GM12878 (cell line): ENCODE measurements around the gene ARR3. TPM values are rescaled to one million over a fixed set of nuclear protein-coding genes. Genes with fewer than 3 reads are reported as not detected.
"Not testable (repeated sequence)": the region's sequence is repeated elsewhere in the genome, so short reads cannot be mapped to it uniquely, and the experiment has no call there.

Experiments used
- ATAC-seq: fragments of 200-7000 bp; cut with Tn5 transposase; 3 replicates; pipeline ENCODE4 v1.9.1; 2020; ENCODE audit warnings: mild to moderate bottlenecking, moderate library complexity
- BruUV-seq: library from RNA; stranded (reverse); fragments of 400-500 nt; replicated peaks from 2 replicates; lab custom pipeline; 2021; lab: Mats Ljungman, UMichigan
- CTCF ChIA-PET: fragments of 300-600 bp; sonication (Branson Sonifier 250); formaldehyde crosslinking; extraction: SDS; loops from one replicate; lab custom pipeline; 2021; ENCODE audit warnings: inconsistent platforms; lab: Yijun Ruan, JAX
- POLR2A ChIA-PET: fragments of 350-600 bp; formaldehyde crosslinking; extraction: SDS; loops from one replicate; lab custom pipeline; 2021; ENCODE audit warnings: inconsistent platforms; lab: Charles Lee
- RAD21 ChIA-PET: fragments of 300-600 bp; sonication (Branson Sonifier 250); formaldehyde crosslinking; loops from one replicate; lab custom pipeline; 2023; ENCODE audit warnings: antibody characterized with exemption; ENCODE audit not compliant: unreplicated experiment; lab: Charles Lee
- SMC1A ChIA-PET: fragments of 300-600 bp; sonication (Branson Sonifier 250); formaldehyde crosslinking; loops from one replicate; lab custom pipeline; 2023; ENCODE audit not compliant: unreplicated experiment, uncharacterized antibody; lab: Charles Lee
- DNase-seq: peaks from one replicate; pipeline ENCODE4 v3.0.0-alpha.2; 2011; ENCODE audit warnings: low read depth, low spot score
- FAIRE-seq: peaks from 3 replicates; lab custom pipeline; 2011; peaks lifted over from hg19 to GRCh38; lab: Jason Lieb, UNC
- H2AFZ ChIP-seq: 2 replicates; pipeline ENCODE4 v1.6.0; 2011; ENCODE audit warnings: low read depth, low read length, control low read depth; ENCODE audit not compliant: control insufficient read depth
- H3K27ac ChIP-seq: 2 replicates; pipeline ENCODE4 v1.5.1; 2011; ENCODE audit warnings: control low read depth; ENCODE audit not compliant: control insufficient read depth, insufficient read depth
- H3K27me3 ChIP-seq, 2 experiments: replicated peaks in 1 of 2; 2 replicates each; pipeline versions ENCODE4 v1.6.0 to v1.6.1; 2011; ENCODE audit warnings: low read length in 1 of 2; ENCODE audit not compliant: control insufficient read depth in 2 of 2, insufficient read depth in 2 of 2
- H3K36me3 ChIP-seq, 2 experiments: 2 replicates each; pipeline ENCODE4 v1.5.1; 2011; ENCODE audit warnings: low read length in 1 of 2; ENCODE audit not compliant: control insufficient read depth in 2 of 2, insufficient read depth in 2 of 2
- H3K4me1 ChIP-seq: 2 replicates; pipeline ENCODE4 v1.6.1; 2011; ENCODE audit warnings: mild to moderate bottlenecking, low read length, moderate library complexity, mixed read lengths; ENCODE audit not compliant: control insufficient read depth, insufficient read depth
- H3K4me2 ChIP-seq: 2 replicates; pipeline ENCODE4 v1.6.0; 2011; ENCODE audit warnings: control low read depth; ENCODE audit not compliant: control insufficient read depth, insufficient read depth
- H3K4me3 ChIP-seq: fragments of 200-600 bp; sonication (generic); 2 replicates; pipeline ENCODE4 v1.5.1; 2016
- H3K79me2 ChIP-seq: 2 replicates; pipeline ENCODE4 v1.6.0; 2011; ENCODE audit warnings: low read length; ENCODE audit not compliant: control insufficient read depth, insufficient read depth
- H3K9ac ChIP-seq: 2 replicates; pipeline ENCODE4 v1.8.0; 2011; ENCODE audit warnings: low read length, control low read depth, mixed read lengths; ENCODE audit not compliant: control insufficient read depth, insufficient read depth
- H3K9me3 ChIP-seq: replicated peaks from 3 replicates; pipeline ENCODE4 v1.5.1; 2011; ENCODE audit warnings: mild to moderate bottlenecking, low read length; ENCODE audit not compliant: control insufficient read depth, insufficient read depth
- H4K20me1 ChIP-seq: 2 replicates; pipeline ENCODE4 v1.6.0; 2011; ENCODE audit not compliant: control insufficient read depth, insufficient read depth
- E4F1 ChIP-seq: fragments of 450-650 bp; IDR thresholded peaks from 2 replicates; pipeline ENCODE4 v1.6.1; 2018; ENCODE audit warnings: borderline replicate concordance, mild to moderate bottlenecking; ENCODE audit not compliant: partially characterized antibody
- FOXK2 ChIP-seq: fragments of 450-650 bp; IDR thresholded peaks from 2 replicates; pipeline ENCODE4 v1.6.1; 2017; ENCODE audit warnings: mild to moderate bottlenecking, moderate library complexity
- NFIC ChIP-seq: IDR thresholded peaks from 2 replicates; pipeline ENCODE4 v1.6.1; 2012; ENCODE audit warnings: low read depth, mild to moderate bottlenecking, inconsistent platforms, low read length, moderate library complexity
- POLR2A ChIP-seq: IDR thresholded peaks from 2 replicates; pipeline ENCODE4 v1.6.1; 2011; ENCODE audit warnings: low read depth, mild to moderate bottlenecking, low read length
- STAT3 ChIP-seq: IDR thresholded peaks from 2 replicates; pipeline ENCODE4 v1.6.1; 2011; ENCODE audit warnings: low read depth, low read length, improper control_type of control experiment
- WGBS: methylation state at CpG from one replicate; pipeline ENCODE4 v1.1.6; 2016; ENCODE audit warnings: low lambda C conversion rate; ENCODE audit not compliant: insufficient replicate concordance, insufficient coverage; ENCODE audit errors: missing lambda C conversion rate; 5-methylcytosine and 5-hydroxymethylcytosine counted together
- in situ Hi-C: fragments of 300-500 bp; cut with MboI; formaldehyde crosslinking; loops from 9 replicates; pipeline ENCODE4 v1.14.3; 2018; ENCODE audit warnings: mixed read lengths
- intact Hi-C: fragments of 100-400 bp; cut with micrococcal nuclease; formaldehyde crosslinking; loops from one replicate; pipeline ENCODE4 v1.14.2; 2022; ENCODE audit not compliant: unreplicated experiment
- polyA plus RNA-seq, 11 experiments: library from polyadenylated mRNA; depleted of rRNA in 4 of 11; unstranded in 6 of 11; stranded (reverse) in 5 of 11; fragments of >200 nt; fragmentation: Nextera tagmentation in 4 of 11; fragmentation: Illumina TruSeq in 1 of 11; extraction: Ambion mirVana in 4 of 11; extraction: Trizol in 1 of 11; gene quantifications; 1 replicate in 1 of 11; 2 replicates in 10 of 11; pipeline versions ENCODE4 v1.2.1 to v1.2.3, GENCODE V29; 2011 to 2016; ENCODE audit warnings: inconsistent platforms in 2 of 11, missing spikeins in 2 of 11, low read depth in 1 of 11
- total RNA-seq, 4 experiments: library from RNA; depleted of rRNA in 3 of 4; stranded (reverse); fragments of >200 nt in 3 of 4; fragmentation: Illumina TruSeq in 1 of 4; extraction: Trizol in 1 of 4; gene quantifications; 2 replicates each; pipeline versions ENCODE4 v1.2.1 to v1.2.3, GENCODE V29; 2013 to 2021

Gene ARR3
- total and polyA plus RNA-seq, 10 of the 15 experiments (the other 5 are each of a cell fraction or from before 2014, with no cell fraction given), result not detected

GRCh38 chrX:70313503-70313902, 45.4 kb downstream of the ARR3 start:
- no peak overlapping the region for H3K4me2 ChIP-seq
- H3K27me3 ChIP-seq, result no peaks in the 10 kb centered on the region
- no peak overlapping the region for H3K27ac ChIP-seq
- ATAC-seq (no peak), DNase-seq (no peak), FAIRE-seq (no peak)
- H2AFZ ChIP-seq, result no peak overlapping the region
- H3K4me3 ChIP-seq, result no peak overlapping the region
- CTCF ChIA-PET, result interaction anchor here (0.7 kb wide), 1 partner anchor 10 kb away, joined by 3 read pairs; no protein-coding TSS in a partner anchor
- H3K9ac ChIP-seq, result no peak overlapping the region
- no peaks in the 10 kb centered on the region; the same call in 2 of the 3 replicates for H3K9me3 ChIP-seq
- POLR2A ChIA-PET, result interaction anchor here (1.1 kb wide), 1 partner anchor 14 kb away, joined by 3 read pairs; no protein-coding TSS in a partner anchor
- WGBS, result 54% methylated on average over 1 of the region's 1 CpG
- H4K20me1 ChIP-seq, result no peaks in the 10 kb centered on the region
- H3K79me2 ChIP-seq, result no peaks in the 10 kb centered on the region
- BruUV-seq, result no TSS peak
- SMC1A ChIA-PET, result interaction anchor here (1.7 kb wide), 1 partner anchor 11 kb away, joined by 5 read pairs; no protein-coding TSS in a partner anchor
- H3K4me1 ChIP-seq, result no peaks in the 10 kb centered on the region
- intact Hi-C loops (no loop called here), in situ Hi-C loops (no loop called here)
- no peaks in the 10 kb centered on the region for H3K36me3 ChIP-seq
- TF ChIP-seq FOXK2 (no peak), NFIC (no peak), POLR2A (no peak), STAT3 (no peak)
- RAD21 ChIA-PET, result interaction anchor here (1.1 kb wide), 1 partner anchor 20 kb away, joined by 3 read pairs; no protein-coding TSS in a partner anchor

GRCh38 chrX:70322784-70323183, 54.6 kb downstream of the ARR3 start:
- ChIA-PET SMC1A (no interaction called here), POLR2A (no interaction called here), RAD21 (no interaction called here), CTCF (no interaction called here)
- Histone ChIP-seq H3K9ac (no peak overlapping the region), H3K4me1 (no peaks in the 10 kb centered on the region), H3K36me3 (no peaks in the 10 kb centered on the region; a peak in 2 of 4 replicates), H4K20me1 (no peaks in the 10 kb centered on the region), H3K27ac (no peak overlapping the region), H2AFZ (no peak overlapping the region), H3K4me2 (no peak overlapping the region), H3K4me3 (no peak overlapping the region), H3K27me3 (no peaks in the 10 kb centered on the region), H3K79me2 (no peaks in the 10 kb centered on the region), H3K9me3 (no peaks in the 10 kb centered on the region)
- TF ChIP-seq E4F1, result no peak
- intact Hi-C loops, result no loop called here
- in situ Hi-C loops, result no loop called here
- no TSS peak for BruUV-seq
- FAIRE-seq (no peak), DNase-seq (no peak), ATAC-seq (no peak)
- WGBS, result 56% methylated on average over 4 of the region's 4 CpGs

- RAD21 ChIA-PET, H3K9ac ChIP-seq, H4K20me1 ChIP-seq, H2AFZ ChIP-seq, BruUV-seq, H3K27me3 ChIP-seq, H3K79me2 ChIP-seq, H3K4me3 ChIP-seq, H3K9me3 ChIP-seq, SMC1A ChIA-PET, FAIRE-seq, in situ Hi-C loops, POLR2A ChIA-PET, ATAC-seq, H3K4me1 ChIP-seq, H3K4me2 ChIP-seq, H3K27ac ChIP-seq, CTCF ChIA-PET, H3K36me3 ChIP-seq, DNase-seq, intact Hi-C loops: not testable (repeated sequence)
- 59% methylated on average over 6 of the region's 6 CpGs for WGBS
Observed at GRCh38 chrX:70323628-70324027, 55.5 kb downstream of the ARR3 start.
